RWPE1 (cell line): ENCODE results near the gene PDCD10.

ENCODE experiments used
- CTCF ChIA-PET: fragments of 350-600 bp; sonication (Branson Sonifier 250); formaldehyde crosslinking; extraction: SDS; loops from one replicate; lab custom pipeline; 2021; lab: Yijun Ruan, JAX
- POLR2A ChIA-PET: fragments of 400-600 bp; formaldehyde crosslinking; extraction: SDS; loops from one replicate; lab custom pipeline; 2020; ENCODE audit warnings: antibody characterized with exemption; ENCODE audit not compliant: low non-redundant PET; lab: Yijun Ruan, JAX
- DNase-seq: peaks from one replicate; pipeline ENCODE4 v3.0.0; 2012; ENCODE audit warnings: low spot score
- H3K27ac ChIP-seq: fragments of 450-650 bp; 2 replicates; pipeline ENCODE4 v1.5.1; 2017
- CTCF ChIP-seq: fragments of 450-650 bp; conservative IDR thresholded peaks from 2 replicates; pipeline ENCODE4 v1.5.1; 2017; ENCODE audit warnings: low read depth, mild to moderate bottlenecking

The PDCD10 gene

DNA sequence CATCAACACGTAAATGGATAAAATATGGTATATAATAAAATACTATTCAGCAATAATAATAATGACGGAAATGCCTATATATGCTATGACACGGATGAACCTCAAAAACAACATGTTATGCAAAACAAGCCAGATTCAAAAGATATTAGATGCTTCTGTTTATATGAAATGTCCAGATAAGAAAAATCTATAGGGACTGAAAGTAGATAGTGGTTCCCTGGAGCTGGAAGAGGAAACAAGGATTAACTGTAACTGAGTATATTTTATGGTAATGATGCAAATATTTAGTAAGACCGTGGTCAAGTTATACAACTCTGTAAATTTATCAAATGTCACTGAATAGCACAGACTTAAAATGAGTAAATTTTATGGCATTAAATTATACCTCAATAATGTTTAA is 55.2 kb downstream of the PDCD10 start:
- ChIA-PET CTCF (no interaction called here), POLR2A (no interaction called here)
- DNase-seq = no peak
- TF ChIP-seq CTCF = no peak
- no peak overlapping the region for H3K27ac ChIP-seq

GRCh38 chr3:167675848-167676247 is 58.8 kb downstream of the PDCD10 start:
- no peak for DNase-seq
- CTCF ChIA-PET = no interaction called here
- no peak overlapping the region for H3K27ac ChIP-seq
- TF ChIP-seq CTCF = no peak
- POLR2A ChIA-PET = no interaction called here

GRCh38 chr3:167673221-167673620 is 61.5 kb downstream of the PDCD10 start:
- TF ChIP-seq CTCF = no peak
- CTCF ChIA-PET = interaction anchor here (0.5 kb wide), 1 partner anchor 421 kb away, joined by 4 read pairs; no protein-coding TSS in a partner anchor
- DNase-seq = no peak
- POLR2A ChIA-PET = no interaction called here
- H3K27ac ChIP-seq = no peak overlapping the region

GRCh38 chr3:167671878-167672427 is 62.7 kb downstream of the PDCD10 start:
- ChIA-PET POLR2A (no interaction called here), CTCF (no interaction called here)
- no peak for DNase-seq
- no peak for TF ChIP-seq CTCF
- no peak overlapping the region for H3K27ac ChIP-seq

- no peak overlapping the region for H3K27ac ChIP-seq
- DNase-seq = no peak
- ChIA-PET POLR2A (no interaction called here), CTCF (no interaction called here)
- no peak for TF ChIP-seq CTCF
These were observed 65.0 kb downstream of the PDCD10 start for GRCh38 chr3:167669699-167670098.

GRCh38 chr3:167668651-167669050 is 66.0 kb downstream of the PDCD10 start:
- ChIA-PET CTCF (no interaction called here), POLR2A (no interaction called here)
- no peak for DNase-seq
- TF ChIP-seq CTCF = no peak
- no peak overlapping the region for H3K27ac ChIP-seq
